ENCODE results near the gene SLCO3A1.

The SLCO3A1 gene

DNA sequence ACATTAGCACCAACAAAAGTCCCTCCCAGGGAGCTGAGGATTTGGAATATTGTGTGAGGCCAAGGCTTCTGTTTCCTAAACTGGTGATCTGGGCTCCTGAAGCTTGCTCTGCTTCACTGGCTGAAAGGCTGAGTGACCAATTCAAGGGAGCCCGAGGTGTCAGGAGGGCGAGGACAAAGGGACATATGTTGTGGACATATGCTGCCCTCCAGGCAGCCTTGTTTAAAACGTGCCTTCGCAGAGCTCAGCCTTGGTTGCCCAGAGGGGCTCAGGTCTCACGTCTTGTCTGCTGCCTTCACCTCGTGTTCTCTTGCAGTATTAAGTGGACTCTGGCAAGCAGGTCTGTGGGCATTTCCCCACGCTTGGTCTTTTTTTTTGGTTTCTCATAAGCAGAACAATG, 7.0 kb downstream of the SLCO3A1 start:
- Histone ChIP-seq H3K4me3 (ENCODE audit: low read depth in 1 of 2, low read length in 1 of 2) (peak overlapping the region; percentile 45 to 53), H3K27me3 (no peaks in the 10 kb centered on the region), H3K4me1 (ENCODE audit: control insufficient read depth in 1 of 2, insufficient read depth in 1 of 2, low read depth in 1 of 2, low read length in 1 of 2) (peaks cover 79 to 94% of the 10 kb centered on the region in 2 experiments), H3K9me3 (no peaks in the 10 kb centered on the region), H3K36me3 (peaks cover 13% of the 10 kb centered on the region), H3K27ac (peak overlapping the region; percentile 94)
- TF ChIP-seq CTCF (IDR thresholded peaks at IDR 0.05): no peak

- H3K27ac ChIP-seq: peak overlapping the region; percentile 94
- H3K4me1 ChIP-seq (ENCODE audit: control insufficient read depth in 1 of 2, insufficient read depth in 1 of 2, low read depth in 1 of 2, low read length in 1 of 2): peaks cover 72 to 87% of the 10 kb centered on the region in 2 experiments
- TF ChIP-seq CTCF (IDR thresholded peaks at IDR 0.05): peak; percentile 12
- peaks cover 13% of the 10 kb centered on the region for H3K36me3 ChIP-seq
- no peaks in the 10 kb centered on the region for H3K9me3 ChIP-seq
- peak overlapping the region; percentile 45 to 53 for H3K4me3 ChIP-seq (ENCODE audit: low read depth in 1 of 2, low read length in 1 of 2)
- no peaks in the 10 kb centered on the region for H3K27me3 ChIP-seq
Measured at GRCh38 chr15:91861223-91861622, 7.7 kb downstream of the SLCO3A1 start.

DNA sequence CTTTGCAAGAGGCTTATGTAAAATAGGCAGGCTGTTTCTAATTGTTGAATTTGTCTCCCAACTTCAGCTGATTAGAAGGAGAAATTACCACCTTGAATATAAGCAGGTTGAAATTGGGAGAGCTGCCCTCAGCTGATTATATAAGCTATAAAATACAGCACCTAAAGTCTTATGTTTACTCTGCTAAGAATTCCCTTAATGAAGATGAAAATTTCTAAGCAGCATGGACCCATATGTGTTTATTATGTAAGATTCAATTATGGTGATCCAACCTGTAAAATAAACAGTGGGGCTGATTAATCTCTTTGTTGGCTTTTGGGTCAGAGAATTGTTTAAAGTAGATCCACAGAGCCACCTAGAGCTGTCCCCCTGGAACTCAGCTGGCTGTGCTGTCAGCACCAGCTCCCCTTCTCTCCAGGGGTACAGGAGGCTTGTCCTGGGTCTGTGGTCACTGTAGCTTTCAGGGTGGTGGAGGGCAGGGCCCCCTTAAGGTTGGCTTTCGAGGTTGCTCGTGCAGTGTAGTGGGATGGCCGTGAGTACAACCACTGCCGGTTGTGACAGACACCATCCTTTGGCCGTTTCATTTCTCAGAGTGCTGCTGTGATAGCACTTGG, 9.5 kb downstream of the SLCO3A1 start:
- no peaks in the 10 kb centered on the region for H3K27me3 ChIP-seq
- peaks cover 13% of the 10 kb centered on the region for H3K36me3 ChIP-seq
- H3K4me1 ChIP-seq (ENCODE audit: control insufficient read depth in 1 of 2, insufficient read depth in 1 of 2, low read depth in 1 of 2, low read length in 1 of 2): peaks cover 54 to 69% of the 10 kb centered on the region in 2 experiments
- no peaks in the 10 kb centered on the region for H3K9me3 ChIP-seq
- peak overlapping the region; percentile 94 for H3K27ac ChIP-seq
- no peak overlapping the region for H3K4me3 ChIP-seq (ENCODE audit: low read depth in 1 of 2, low read length in 1 of 2)
- TF ChIP-seq CTCF (IDR thresholded peaks at IDR 0.05): no peak

DNA sequence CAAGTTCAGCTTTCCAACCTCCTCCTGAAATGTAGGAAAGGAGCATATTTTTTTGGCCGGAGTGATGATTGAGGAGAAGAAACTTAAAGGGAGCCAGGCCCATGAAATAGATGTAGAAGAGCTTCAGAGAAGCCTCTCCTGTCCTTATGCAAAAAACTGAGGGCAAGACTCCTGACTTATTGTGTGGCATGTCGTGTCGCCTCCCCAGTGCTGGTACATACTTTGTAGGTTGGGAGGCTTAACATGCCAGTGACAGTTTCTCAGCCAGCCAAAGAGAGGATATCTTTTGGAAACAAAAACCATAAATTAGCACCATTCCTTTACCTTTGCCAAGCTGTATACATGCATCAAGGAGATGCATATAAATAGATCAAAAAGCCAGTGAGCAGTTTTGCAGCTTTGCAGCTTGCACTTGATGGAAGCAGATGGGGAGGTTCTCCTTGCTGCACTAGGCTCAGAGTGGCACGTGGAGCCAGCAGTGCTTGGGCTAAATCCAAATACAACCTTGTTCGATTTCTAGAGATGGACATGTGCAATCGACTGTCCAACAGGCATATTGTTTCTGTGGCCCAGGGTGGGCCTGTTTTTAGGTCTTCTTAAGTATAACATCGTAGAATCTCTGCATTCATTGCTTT, 10.2 kb downstream of the SLCO3A1 start:
- Histone ChIP-seq H3K4me3 (ENCODE audit: low read depth in 1 of 2, low read length in 1 of 2) (no peak overlapping the region), H3K27me3 (no peaks in the 10 kb centered on the region), H3K36me3 (peaks cover 9% of the 10 kb centered on the region), H3K4me1 (ENCODE audit: control insufficient read depth in 1 of 2, insufficient read depth in 1 of 2, low read depth in 1 of 2, low read length in 1 of 2) (peaks cover 47 to 62% of the 10 kb centered on the region in 2 experiments), H3K27ac (peak overlapping the region; percentile 94), H3K9me3 (no peaks in the 10 kb centered on the region)
- no peak for TF ChIP-seq CTCF (IDR thresholded peaks at IDR 0.05)

GRCh38 chr15:91864664-91865063, 11.2 kb downstream of the SLCO3A1 start:
- Histone ChIP-seq H3K27me3 (no peaks in the 10 kb centered on the region), H3K4me1 (ENCODE audit: control insufficient read depth in 1 of 2, insufficient read depth in 1 of 2, low read depth in 1 of 2, low read length in 1 of 2) (peaks cover 46 to 55% of the 10 kb centered on the region in 2 experiments), H3K36me3 (no peaks in the 10 kb centered on the region), H3K4me3 (ENCODE audit: low read depth in 1 of 2, low read length in 1 of 2) (no peak overlapping the region), H3K9me3 (no peaks in the 10 kb centered on the region), H3K27ac (peak overlapping the region; percentile 38)
- no peak for TF ChIP-seq CTCF (IDR thresholded peaks at IDR 0.05)
